ENCODE results near the gene BATF. TPM values are rescaled to one million over a fixed set of nuclear protein-coding genes. Genes with fewer than 3 reads are reported as not detected.

Gene BATF
- total RNA-seq, 2 donors from 2014 or later: not detected

- peaks cover 10% of the 10 kb centered on the region for H3K4me1 ChIP-seq
- TF ChIP-seq POLR2A (IDR thresholded peaks at IDR 0.05) (no peak), CTCF (IDR thresholded peaks at IDR 0.05) (no peak)
- no peak for DNase-seq
- H3K27ac ChIP-seq: no peak overlapping the region
- H3K9me3 ChIP-seq: no peaks in the 10 kb centered on the region
- 82 to 85% methylated on average over 5 of the region's 5 CpGs for WGBS, 2 donors
- no peak overlapping the region for H3K4me3 ChIP-seq
- no peaks in the 10 kb centered on the region for H3K36me3 ChIP-seq (replicated peaks in 1 of 2; ENCODE audit: insufficient read depth in 1 of 2, low read depth in 2 of 2)
- H3K27me3 ChIP-seq: no peaks in the 10 kb centered on the region
- intact Hi-C loops (cut with DNase I): no loop called here
- ATAC-seq: no peak
Observed at GRCh38 chr14:75558440-75558839, 36.2 kb downstream of the BATF start.

- Histone ChIP-seq H3K4me3 (no peak overlapping the region), H3K9me3 (no peaks in the 10 kb centered on the region), H3K27me3 (no peaks in the 10 kb centered on the region), H3K36me3 (replicated peaks in 1 of 2; ENCODE audit: insufficient read depth in 1 of 2, low read depth in 2 of 2) (no peaks in the 10 kb centered on the region), H3K27ac (no peak overlapping the region), H3K4me1 (peaks cover 10% of the 10 kb centered on the region)
- ATAC-seq (no peak), DNase-seq (no peak)
- WGBS, 2 donors: 77 to 82% methylated on average over 6 of the region's 6 CpGs
- TF ChIP-seq CTCF (IDR thresholded peaks at IDR 0.05) (no peak), POLR2A (IDR thresholded peaks at IDR 0.05) (no peak)
- intact Hi-C loops (cut with DNase I): no loop called here
Observed at GRCh38 chr14:75559045-75559444, 36.8 kb downstream of the BATF start.

GRCh38 chr14:75559451-75560222 lies 37.4 kb downstream of the BATF start:
- no peak for TF ChIP-seq POLR2A (IDR thresholded peaks at IDR 0.05)
- TF ChIP-seq CTCF (IDR thresholded peaks at IDR 0.05): no peak
- ATAC-seq: no peak
- H3K27ac ChIP-seq: no peak overlapping the region
- peak; percentile 22 to 52 (median 34) for DNase-seq
- no peaks in the 10 kb centered on the region for H3K27me3 ChIP-seq
- intact Hi-C loops (cut with DNase I): no loop called here
- H3K4me1 ChIP-seq: peaks cover 10% of the 10 kb centered on the region
- H3K4me3 ChIP-seq: no peak overlapping the region
- H3K9me3 ChIP-seq: no peaks in the 10 kb centered on the region
- no peaks in the 10 kb centered on the region for H3K36me3 ChIP-seq (replicated peaks in 1 of 2; ENCODE audit: insufficient read depth in 1 of 2, low read depth in 2 of 2)
- 89 to 94% methylated on average over 6 of the region's 6 CpGs for WGBS, 2 donors

GRCh38 chr14:75561013-75561432 lies 38.8 kb downstream of the BATF start:
- peak; percentile 76 to 95 (median 93) for TF ChIP-seq CTCF (IDR thresholded peaks at IDR 0.05)
- no peak for TF ChIP-seq POLR2A (IDR thresholded peaks at IDR 0.05)
- intact Hi-C loops (cut with DNase I): no loop called here
- peak; percentile 97 for ATAC-seq

GRCh38 chr14:75562089-75562488 lies 39.8 kb downstream of the BATF start:
- H3K27me3 ChIP-seq: no peaks in the 10 kb centered on the region
- WGBS, 2 donors: 36 to 41% methylated on average over 7 of the region's 7 CpGs
- no peak overlapping the region for H3K4me3 ChIP-seq
- H3K9me3 ChIP-seq: no peaks in the 10 kb centered on the region
- no peak overlapping the region for H3K27ac ChIP-seq
- DNase-seq (no peak), ATAC-seq (no peak)
- H3K36me3 ChIP-seq (replicated peaks in 1 of 2; ENCODE audit: insufficient read depth in 1 of 2, low read depth in 2 of 2): no peaks in the 10 kb centered on the region
- intact Hi-C loops (cut with DNase I): no loop called here
- no peak for TF ChIP-seq CTCF (IDR thresholded peaks at IDR 0.05)
- no peak for TF ChIP-seq POLR2A (IDR thresholded peaks at IDR 0.05)
- peaks cover 10% of the 10 kb centered on the region for H3K4me1 ChIP-seq

More at GRCh38 chr14:75561013-75561432, 38.8 kb downstream of the BATF start:
- H3K9me3 ChIP-seq: no peaks in the 10 kb centered on the region
- DNase-seq: peak; percentile 89 to 93 (median 91)
- no peaks in the 10 kb centered on the region for H3K27me3 ChIP-seq
- no peak overlapping the region for H3K27ac ChIP-seq
- no peak overlapping the region for H3K4me3 ChIP-seq
- no peaks in the 10 kb centered on the region for H3K36me3 ChIP-seq (replicated peaks in 1 of 2; ENCODE audit: insufficient read depth in 1 of 2, low read depth in 2 of 2)
- 0 to 3% methylated on average over 6 of the region's 6 CpGs for WGBS, 2 donors
- peaks cover 10% of the 10 kb centered on the region for H3K4me1 ChIP-seq
